DOHH2 (cell line): Measurements from ENCODE around the gene MTURN.

ENCODE experiments used
- H3F3A ChIP-seq: fragments of 200-600 bp; sonication (generic), shearing (Covaris generic); 2 replicates; pipeline ENCODE4 v1.6.0; 2016; ENCODE audit warnings: antibody characterized with exemption, mild to moderate bottlenecking; ENCODE audit not compliant: control insufficient read depth, insufficient read depth
- H3K27ac ChIP-seq: fragments of 200-600 bp; sonication (generic); 2 replicates; pipeline ENCODE4 v1.5.1; 2014; ENCODE audit warnings: low read depth, mild to moderate bottlenecking, low read length, moderate library complexity
- H3K27me3 ChIP-seq: fragments of 200-600 bp; sonication (generic); 2 replicates; pipeline ENCODE4 v1.6.1; 2014; ENCODE audit warnings: mild to moderate bottlenecking, low read length, mixed read lengths; ENCODE audit not compliant: control insufficient read depth
- H3K36me3 ChIP-seq: fragments of 200-600 bp; sonication (generic); 2 replicates; pipeline ENCODE4 v1.6.1; 2014; ENCODE audit warnings: mild to moderate bottlenecking, low read length, moderate library complexity, mixed read lengths; ENCODE audit not compliant: control insufficient read depth
- H3K4me1 ChIP-seq: fragments of 200-600 bp; sonication (generic); 2 replicates; pipeline ENCODE4 v1.6.1; 2014; ENCODE audit warnings: mild to moderate bottlenecking, low read length, mixed read lengths; ENCODE audit not compliant: control insufficient read depth
- H3K4me2 ChIP-seq: fragments of 200-600 bp; sonication (generic); 2 replicates; pipeline ENCODE4 v1.6.0; 2014; ENCODE audit warnings: mild to moderate bottlenecking, low read length, moderate library complexity
- H3K4me3 ChIP-seq: fragments of 200-600 bp; sonication (generic); 2 replicates; pipeline ENCODE4 v1.5.1; 2014; ENCODE audit warnings: mild to moderate bottlenecking, low read length, mixed read lengths
- H3K79me2 ChIP-seq: fragments of 200-600 bp; sonication (generic); 2 replicates; pipeline ENCODE4 v1.6.1; 2014; ENCODE audit warnings: mild to moderate bottlenecking, low read length, mixed read lengths; ENCODE audit not compliant: control insufficient read depth
- H3K9me2 ChIP-seq: fragments of 200-600 bp; sonication (generic); replicated peaks from 2 replicates; pipeline ENCODE4 v1.6.1; 2014; ENCODE audit warnings: mild to moderate bottlenecking, low read length, mixed read lengths; ENCODE audit not compliant: control insufficient read depth
- H3K9me3 ChIP-seq: fragments of 200-600 bp; sonication (generic); 2 replicates; pipeline ENCODE4 v1.6.1; 2014; ENCODE audit warnings: antibody characterized with exemption, low read length, mixed read lengths; ENCODE audit not compliant: control insufficient read depth, insufficient read depth
- H4K20me1 ChIP-seq: fragments of 200-600 bp; sonication (generic); 2 replicates; pipeline ENCODE4 v1.6.0; 2014; ENCODE audit warnings: low read depth, mild to moderate bottlenecking, antibody characterized with exemption, low read length, moderate library complexity; ENCODE audit not compliant: control insufficient read depth, insufficient read depth
- CTCF ChIP-seq: fragments of 200-600 bp; sonication (generic); IDR thresholded peaks from one replicate; pipeline ENCODE4 v1.5.1; 2014; ENCODE audit warnings: antibody characterized with exemption, mild to moderate bottlenecking, low read depth, low read length; ENCODE audit not compliant: poor library complexity, severe bottlenecking
- EZH2phosphoT487 ChIP-seq: fragments of 200-600 bp; sonication (generic); IDR thresholded peaks from 2 replicates; pipeline ENCODE4 v1.6.1; 2017; ENCODE audit warnings: borderline replicate concordance, mild to moderate bottlenecking, antibody characterized with exemption, low read length, moderate library complexity, mixed read lengths

The MTURN gene

GRCh38 chr7:30115709-30116297 lies 19.0 kb upstream of the MTURN start:
- Histone ChIP-seq H3K4me3 (no peak overlapping the region), H3K27ac (no peak overlapping the region), H3F3A (peaks cover 24% of the 10 kb centered on the region), H3K27me3 (no peaks in the 10 kb centered on the region), H3K4me2 (no peak overlapping the region), H4K20me1 (no peaks in the 10 kb centered on the region), H3K36me3 (peaks cover 6% of the 10 kb centered on the region), H3K4me1 (peaks cover 29% of the 10 kb centered on the region), H3K79me2 (no peaks in the 10 kb centered on the region), H3K9me3 (peaks cover 29% of the 10 kb centered on the region), H3K9me2 (no peaks in the 10 kb centered on the region)
- TF ChIP-seq EZH2phosphoT487 (no peak), CTCF (no peak)

GRCh38 chr7:30116771-30117170 lies 18.0 kb upstream of the MTURN start:
- H3K4me3 ChIP-seq: no peak overlapping the region
- no peaks in the 10 kb centered on the region for H3K9me2 ChIP-seq
- H3K27ac ChIP-seq: no peak overlapping the region
- H3K4me1 ChIP-seq: peaks cover 30% of the 10 kb centered on the region
- no peak for TF ChIP-seq CTCF
- TF ChIP-seq EZH2phosphoT487: no peak
- H3K36me3 ChIP-seq: peaks cover 7% of the 10 kb centered on the region
- H3K4me2 ChIP-seq: no peak overlapping the region
- H4K20me1 ChIP-seq: no peaks in the 10 kb centered on the region
- H3K79me2 ChIP-seq: no peaks in the 10 kb centered on the region
- H3F3A ChIP-seq: peaks cover 24% of the 10 kb centered on the region
- H3K27me3 ChIP-seq: no peaks in the 10 kb centered on the region
- peaks cover 32% of the 10 kb centered on the region for H3K9me3 ChIP-seq

GRCh38 chr7:30117896-30118295 lies 16.9 kb upstream of the MTURN start:
- Histone ChIP-seq H3K9me2 (no peaks in the 10 kb centered on the region), H3K4me2 (no peak overlapping the region), H3K27ac (no peak overlapping the region), H3K4me3 (no peak overlapping the region), H3K4me1 (peaks cover 35% of the 10 kb centered on the region), H3K9me3 (peaks cover 31% of the 10 kb centered on the region), H3K79me2 (no peaks in the 10 kb centered on the region), H3F3A (peaks cover 24% of the 10 kb centered on the region), H4K20me1 (no peaks in the 10 kb centered on the region), H3K36me3 (peaks cover 7% of the 10 kb centered on the region), H3K27me3 (no peaks in the 10 kb centered on the region)
- TF ChIP-seq EZH2phosphoT487: no peak
- no peak for TF ChIP-seq CTCF
